Stimulated activated naive CD8-positive, alpha-beta T cell treated with anti-CD3 and anti-CD28 coated beads, Interleukin-15, Interleukin-2, amounts not matched to agents 100 ng/mL and 50 ng/mL, for 24 hours (primary cell): ENCODE data around the gene MAN2A2.
"Not testable (repeated sequence)": the region's sequence is repeated elsewhere in the genome, so short reads cannot be mapped to it uniquely, and the experiment has no call there.

Experiments
- H3K27ac Mint-ChIP-seq: one replicate; pipeline ENCODE4 v1.8.0; 2021; ENCODE audit warnings: mild to moderate bottlenecking, mixed read lengths
- H3K27me3 Mint-ChIP-seq: one replicate; pipeline ENCODE4 v1.8.0; 2021; ENCODE audit warnings: mixed read lengths
- H3K36me3 Mint-ChIP-seq: one replicate; pipeline ENCODE4 v1.8.0; 2021; ENCODE audit warnings: low read depth, mixed read lengths
- H3K4me1 Mint-ChIP-seq: one replicate; pipeline ENCODE4 v1.8.0; 2021; ENCODE audit warnings: low read depth, mixed read lengths
- H3K4me3 Mint-ChIP-seq: one replicate; pipeline ENCODE4 v1.8.0; 2021; ENCODE audit warnings: mild to moderate bottlenecking, mixed read lengths
- H3K9me3 Mint-ChIP-seq: one replicate; pipeline ENCODE4 v1.8.0; 2021; ENCODE audit warnings: mixed read lengths

MAN2A2 gene

DNA sequence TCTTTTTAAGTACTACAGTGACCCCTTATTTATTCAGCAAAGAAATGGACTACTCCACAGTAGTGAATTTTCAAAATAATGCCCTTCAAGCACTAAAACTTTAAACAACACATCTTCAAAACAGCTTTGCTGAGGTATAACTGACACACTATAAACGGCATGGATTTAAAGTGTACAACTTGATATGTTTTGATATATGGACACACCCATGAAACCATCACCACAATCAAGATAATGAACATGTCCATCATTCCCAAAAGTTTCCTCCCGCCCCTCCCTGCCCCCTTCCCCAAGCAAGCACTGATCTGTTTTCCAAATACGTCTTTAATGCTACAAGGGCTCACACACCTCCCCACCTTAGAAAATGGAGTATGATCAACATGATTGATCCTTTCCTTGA lies 36.3 kb upstream of the MAN2A2 start:
- H3K4me3 Mint-ChIP-seq, result no peak overlapping the region
- peaks cover 50% of the 10 kb centered on the region for H3K4me1 Mint-ChIP-seq
- no peaks in the 10 kb centered on the region for H3K9me3 Mint-ChIP-seq
- no peaks in the 10 kb centered on the region for H3K27me3 Mint-ChIP-seq
- H3K27ac Mint-ChIP-seq, result no peak overlapping the region
- peaks cover 5% of the 10 kb centered on the region for H3K36me3 Mint-ChIP-seq

- Mint-ChIP-seq H3K27me3 (no peaks in the 10 kb centered on the region), H3K36me3 (peaks cover 15% of the 10 kb centered on the region), H3K4me3 (peak within 1 kb of the TSS; percentile 93), H3K27ac (peak within 1 kb of the TSS; percentile 96), H3K4me1 (peaks cover 56% of the 10 kb centered on the region), H3K9me3 (no peaks in the 10 kb centered on the region)
Measured at GRCh38 chr15:90868261-90868689, 34.8 kb upstream of the MAN2A2 start, which contains the start of gene FURIN. Gene FURIN (plus strand): TSS chr15:90868588. CDS start chr15:90875741, 7,153 bp downstream.

- H3K4me3 Mint-ChIP-seq, result peak overlapping the region; percentile 93
- peak overlapping the region; percentile 96 for H3K27ac Mint-ChIP-seq
Measured at GRCh38 chr15:90869140-90869541, 34.0 kb upstream of the MAN2A2 start.

DNA sequence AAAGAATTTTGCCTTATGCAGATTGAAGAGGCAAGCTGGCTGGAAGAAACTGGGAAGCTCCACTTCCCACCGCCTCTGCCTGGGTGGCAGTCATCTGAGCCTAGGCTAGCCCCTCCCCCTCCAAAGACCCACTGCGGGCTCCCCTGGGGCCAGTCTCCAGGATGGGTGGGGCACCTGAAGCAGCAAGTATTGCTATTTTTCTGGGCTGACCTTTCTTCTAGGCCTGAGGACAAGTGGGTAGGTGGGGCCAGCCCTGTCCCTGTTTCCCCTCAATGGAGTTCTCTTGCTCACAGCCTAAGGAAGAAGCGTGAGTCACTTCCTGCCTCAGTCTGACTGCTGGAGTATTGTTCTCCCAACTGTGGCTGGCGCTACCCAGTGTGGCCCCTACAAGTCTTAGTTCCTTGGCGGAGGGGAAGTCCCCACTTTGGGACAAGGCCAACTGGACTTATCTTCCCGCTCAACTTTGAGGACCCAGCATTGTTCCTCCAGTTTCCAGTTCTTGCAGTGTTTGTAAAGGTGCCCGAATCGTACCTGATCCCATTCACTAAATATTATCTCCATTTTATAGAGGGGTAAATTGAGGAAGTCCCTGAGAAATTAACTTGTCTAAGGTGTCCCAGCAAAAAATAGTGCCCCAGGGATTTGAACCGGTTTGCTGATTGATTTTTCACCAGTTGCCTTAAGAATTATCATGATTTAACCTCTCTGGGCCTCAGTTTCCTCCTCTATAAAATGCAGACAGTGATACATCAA lies 33.3 kb upstream of the MAN2A2 start:
- H3K36me3 Mint-ChIP-seq, result peaks cover 19% of the 10 kb centered on the region
- peak overlapping the region; percentile 93 for H3K4me3 Mint-ChIP-seq
- no peaks in the 10 kb centered on the region for H3K9me3 Mint-ChIP-seq
- H3K4me1 Mint-ChIP-seq, result peaks cover 57% of the 10 kb centered on the region
- H3K27ac Mint-ChIP-seq, result peak overlapping the region; percentile 96
- H3K27me3 Mint-ChIP-seq, result no peaks in the 10 kb centered on the region

More at GRCh38 chr15:90869140-90869541, 34.0 kb upstream of the MAN2A2 start:
- Mint-ChIP-seq H3K36me3 (peaks cover 16% of the 10 kb centered on the region), H3K4me1 (peaks cover 55% of the 10 kb centered on the region), H3K9me3 (no peaks in the 10 kb centered on the region), H3K27me3 (no peaks in the 10 kb centered on the region)

DNA sequence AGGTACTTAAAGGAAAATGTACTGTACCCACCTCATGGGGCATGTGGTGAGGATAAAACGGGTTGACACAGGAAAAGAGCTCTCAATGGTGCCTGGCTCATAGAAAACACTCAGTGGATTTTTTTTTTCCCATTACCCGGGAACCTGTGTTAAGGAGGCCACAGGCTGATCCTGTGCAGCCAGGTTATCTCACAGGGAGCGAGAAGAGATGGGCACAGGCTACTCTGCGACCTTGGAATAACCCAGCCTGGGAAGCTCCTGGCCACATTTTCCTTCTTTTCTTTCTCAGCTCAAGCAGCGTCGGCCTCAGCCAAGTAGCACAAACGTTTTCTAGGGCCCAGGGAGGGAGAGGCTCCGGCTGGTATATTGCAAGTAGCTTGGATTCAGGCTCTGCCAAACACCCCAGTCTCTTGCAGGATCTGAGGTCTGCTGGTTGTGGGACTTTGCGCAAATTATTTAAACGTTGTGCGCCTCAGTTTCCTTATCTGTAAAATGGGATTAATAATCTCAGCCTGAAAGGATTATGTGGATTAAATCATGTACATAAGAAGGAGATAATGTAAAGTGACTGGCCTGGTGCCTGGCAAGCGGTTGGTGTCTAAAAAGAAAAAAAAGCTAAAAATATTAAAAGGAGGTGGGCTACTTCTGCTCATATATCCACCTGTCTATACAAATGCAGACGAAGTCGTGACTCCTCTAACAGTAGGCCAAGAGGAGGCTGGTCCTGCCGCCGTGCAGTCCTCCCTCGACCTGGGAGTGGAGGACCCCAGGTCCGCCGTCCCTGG lies 32.6 kb upstream of the MAN2A2 start:
- Mint-ChIP-seq H3K27ac (peak overlapping the region; percentile 96), H3K27me3 (no peaks in the 10 kb centered on the region), H3K9me3 (no peaks in the 10 kb centered on the region), H3K4me1 (peaks cover 58% of the 10 kb centered on the region), H3K4me3 (peak overlapping the region; percentile 93), H3K36me3 (peaks cover 24% of the 10 kb centered on the region)

DNA sequence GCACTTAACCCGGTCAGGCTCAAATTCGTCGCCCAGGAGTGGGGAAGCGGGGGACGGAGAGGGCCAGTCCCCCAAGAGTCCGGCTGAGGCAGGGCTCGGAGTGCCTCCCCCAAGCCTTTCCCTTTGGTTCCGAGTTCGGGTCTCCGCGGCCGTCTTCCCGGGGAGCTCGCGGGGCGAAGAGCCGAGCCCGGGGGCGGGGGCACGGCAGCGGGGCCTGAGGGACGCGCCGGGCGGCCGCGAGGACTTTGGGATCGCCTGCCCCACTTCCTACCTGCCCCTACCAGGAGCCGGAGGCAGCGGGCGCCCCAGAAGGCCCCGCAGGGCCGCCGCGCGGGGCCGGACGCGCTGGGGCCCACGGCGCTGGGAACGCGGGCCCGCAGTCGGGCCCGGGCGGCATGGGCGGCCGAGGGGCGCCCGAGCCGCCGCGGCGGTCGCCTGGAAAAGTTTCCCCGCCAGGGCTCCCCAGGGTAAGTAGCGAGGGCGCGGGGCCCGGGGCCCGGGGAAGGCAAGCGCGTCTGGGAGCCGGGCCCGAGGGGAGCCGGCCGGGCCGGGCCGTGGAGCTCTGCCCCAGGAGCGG lies 31.9 kb upstream of the MAN2A2 start:
- no peaks in the 10 kb centered on the region for H3K27me3 Mint-ChIP-seq
- H3K9me3 Mint-ChIP-seq, result no peaks in the 10 kb centered on the region
- H3K4me3 Mint-ChIP-seq, result peak overlapping the region; percentile 93
- H3K36me3 Mint-ChIP-seq, result peaks cover 31% of the 10 kb centered on the region
- H3K4me1 Mint-ChIP-seq, result peaks cover 58% of the 10 kb centered on the region
- H3K27ac Mint-ChIP-seq, result peak overlapping the region; percentile 96

DNA sequence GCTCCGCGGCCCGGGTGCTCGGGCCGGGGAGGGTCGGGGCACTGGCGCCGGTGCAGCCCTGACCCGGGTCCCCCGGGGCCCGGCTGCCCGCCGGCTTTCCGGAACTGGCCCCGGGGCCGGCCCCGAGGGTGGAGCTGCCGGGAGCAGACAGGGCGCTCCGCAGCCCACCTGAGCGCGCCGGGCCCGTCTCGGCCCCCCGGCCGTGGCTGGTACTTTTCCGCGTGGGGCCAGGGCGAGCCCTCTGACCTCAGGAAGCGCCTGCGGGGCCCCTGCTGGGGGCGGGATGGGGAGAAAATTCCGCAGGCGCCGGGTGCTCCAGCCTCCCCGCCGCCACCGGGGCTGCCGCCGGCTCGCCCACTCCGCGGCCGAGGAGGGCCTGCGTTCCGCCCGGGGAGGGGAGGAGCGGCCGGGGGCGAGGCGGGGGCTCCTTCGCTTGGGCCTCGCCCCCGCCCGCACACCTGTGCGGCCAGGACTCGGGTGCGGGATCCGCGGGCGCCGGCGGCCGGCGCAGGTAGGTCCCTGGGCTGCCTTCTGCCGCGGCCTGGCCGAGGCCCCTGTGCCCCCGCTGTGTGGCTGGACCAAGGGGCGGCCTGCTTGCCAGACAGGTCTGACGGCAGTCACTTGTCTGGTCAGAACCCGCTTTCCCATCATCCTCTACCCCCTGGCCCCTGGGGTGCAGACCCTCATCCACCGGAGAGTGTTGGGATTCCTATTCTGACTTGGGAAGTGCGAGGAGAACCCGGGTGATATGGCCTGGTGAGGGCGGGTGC lies 31.2 kb upstream of the MAN2A2 start:
- H3K4me3 Mint-ChIP-seq, result peak overlapping the region; percentile 91

DNA sequence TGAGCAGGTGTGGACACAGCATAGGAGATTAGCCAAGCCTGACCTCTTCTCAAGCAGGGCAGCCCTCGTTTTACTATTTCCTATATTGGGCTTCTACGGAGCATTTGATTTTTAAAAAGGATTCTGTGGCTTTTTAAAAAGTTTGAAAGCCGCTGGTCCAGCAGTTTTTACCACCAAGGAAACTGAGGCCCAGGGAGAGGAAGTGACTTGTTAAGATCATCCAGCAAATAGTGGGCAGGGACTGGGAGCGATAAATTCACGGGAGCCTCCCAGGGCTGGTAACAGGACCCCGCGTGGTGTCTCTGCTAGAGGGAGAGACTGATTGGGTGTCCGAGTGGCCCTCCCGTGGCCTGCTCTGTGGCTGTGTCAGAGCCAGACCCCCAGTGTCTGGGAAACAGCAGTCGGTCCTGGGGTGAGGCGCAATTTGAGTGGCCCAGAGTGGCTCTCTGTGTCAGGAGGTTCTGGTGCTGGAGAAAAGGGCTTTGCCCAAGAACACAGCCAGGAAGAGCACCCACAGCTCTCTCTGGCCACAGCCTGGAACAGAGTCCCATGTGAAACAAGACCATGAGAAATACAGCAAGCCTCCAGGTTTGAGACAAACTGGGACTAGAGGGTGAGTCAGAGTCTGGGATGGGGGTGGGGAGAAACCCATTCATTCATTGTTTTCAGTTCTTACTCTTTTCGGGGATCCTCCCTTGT lies 30.5 kb upstream of the MAN2A2 start:
- peak overlapping the region; percentile 91 for H3K4me3 Mint-ChIP-seq
- peaks cover 58% of the 10 kb centered on the region for H3K4me1 Mint-ChIP-seq
- H3K9me3 Mint-ChIP-seq, result no peaks in the 10 kb centered on the region
- peaks cover 45% of the 10 kb centered on the region for H3K36me3 Mint-ChIP-seq
- no peaks in the 10 kb centered on the region for H3K27me3 Mint-ChIP-seq
- peak overlapping the region; percentile 93 for H3K27ac Mint-ChIP-seq

More for the DNA sequence above, 31.2 kb upstream of the MAN2A2 start:
- no peaks in the 10 kb centered on the region for H3K27me3 Mint-ChIP-seq
- peaks cover 58% of the 10 kb centered on the region for H3K4me1 Mint-ChIP-seq
- peaks cover 37% of the 10 kb centered on the region for H3K36me3 Mint-ChIP-seq
- peak overlapping the region; percentile 93 for H3K27ac Mint-ChIP-seq
- H3K9me3 Mint-ChIP-seq, result no peaks in the 10 kb centered on the region

- H3K4me1 Mint-ChIP-seq, result peaks cover 50% of the 10 kb centered on the region
- peak overlapping the region; percentile 91 for H3K4me3 Mint-ChIP-seq
- H3K9me3 Mint-ChIP-seq, result no peaks in the 10 kb centered on the region
- no peaks in the 10 kb centered on the region for H3K27me3 Mint-ChIP-seq
- peaks cover 54% of the 10 kb centered on the region for H3K36me3 Mint-ChIP-seq
- peak overlapping the region; percentile 93 for H3K27ac Mint-ChIP-seq
Measured at GRCh38 chr15:90873488-90873997, 29.6 kb upstream of the MAN2A2 start.

DNA sequence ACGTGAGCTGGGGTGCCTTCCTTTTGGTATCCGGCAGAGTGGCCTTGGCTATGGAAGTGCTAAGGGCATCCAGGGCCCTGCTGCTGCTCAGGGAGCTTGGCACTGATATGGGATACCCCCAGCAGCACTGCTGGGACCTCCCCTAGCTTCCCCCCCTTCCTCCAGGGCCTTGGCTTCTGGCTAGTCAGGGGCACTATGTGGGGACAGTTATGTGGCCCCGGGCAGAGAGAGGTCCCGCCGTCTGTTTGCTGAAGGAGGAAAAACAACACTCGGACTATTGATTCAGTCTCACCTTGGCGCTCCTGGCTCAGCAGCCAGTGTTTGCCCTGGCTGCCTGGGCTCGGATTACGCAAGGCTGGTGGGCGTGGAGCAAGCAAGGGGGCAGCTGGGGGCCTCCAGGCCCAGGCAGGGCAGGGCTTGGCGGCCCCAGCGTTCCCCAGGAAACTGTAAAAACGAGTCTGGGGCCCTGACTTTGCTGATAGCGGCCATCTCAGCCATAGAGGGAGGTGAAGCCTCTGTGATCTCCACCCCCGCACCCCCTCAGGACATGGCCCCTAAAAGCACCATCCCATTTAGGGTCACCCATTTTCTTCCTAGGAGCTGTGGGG lies 29.0 kb upstream of the MAN2A2 start:
- Mint-ChIP-seq H3K27ac (peak overlapping the region; percentile 49), H3K36me3 (peaks cover 59% of the 10 kb centered on the region), H3K9me3 (no peaks in the 10 kb centered on the region), H3K4me1 (peaks cover 44% of the 10 kb centered on the region), H3K4me3 (peak overlapping the region; percentile 91), H3K27me3 (no peaks in the 10 kb centered on the region)

GRCh38 chr15:90874986-90875385 lies 28.1 kb upstream of the MAN2A2 start:
- peak overlapping the region; percentile 91 for H3K4me3 Mint-ChIP-seq
- H3K4me1 Mint-ChIP-seq, result peaks cover 35% of the 10 kb centered on the region
- not testable (repeated sequence) for H3K9me3 Mint-ChIP-seq, H3K27me3 Mint-ChIP-seq
- H3K36me3 Mint-ChIP-seq, result peaks cover 66% of the 10 kb centered on the region
- peak overlapping the region; percentile 26 for H3K27ac Mint-ChIP-seq

DNA sequence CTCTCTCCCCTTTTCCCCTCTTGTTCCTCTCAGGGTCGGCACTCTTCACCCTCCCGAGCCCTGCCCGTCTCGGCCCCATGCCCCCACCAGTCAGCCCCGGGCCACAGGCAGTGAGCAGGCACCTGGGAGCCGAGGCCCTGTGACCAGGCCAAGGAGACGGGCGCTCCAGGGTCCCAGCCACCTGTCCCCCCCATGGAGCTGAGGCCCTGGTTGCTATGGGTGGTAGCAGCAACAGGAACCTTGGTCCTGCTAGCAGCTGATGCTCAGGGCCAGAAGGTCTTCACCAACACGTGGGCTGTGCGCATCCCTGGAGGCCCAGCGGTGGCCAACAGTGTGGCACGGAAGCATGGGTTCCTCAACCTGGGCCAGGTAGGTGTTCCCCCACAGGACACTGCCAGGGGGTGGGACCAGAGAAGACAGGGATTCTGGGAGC lies 27.5 kb upstream of the MAN2A2 start:
- Mint-ChIP-seq H3K27ac (peak overlapping the region; percentile 36), H3K9me3 (no peaks in the 10 kb centered on the region), H3K4me3 (no peak overlapping the region), H3K27me3 (no peaks in the 10 kb centered on the region), H3K36me3 (peaks cover 64% of the 10 kb centered on the region), H3K4me1 (peaks cover 29% of the 10 kb centered on the region)

GRCh38 chr15:90876046-90876445 lies 27.1 kb upstream of the MAN2A2 start:
- peaks cover 61% of the 10 kb centered on the region for H3K36me3 Mint-ChIP-seq
- peaks cover 26% of the 10 kb centered on the region for H3K4me1 Mint-ChIP-seq
- H3K27ac Mint-ChIP-seq, result peak overlapping the region; percentile 36
- H3K4me3 Mint-ChIP-seq, result no peak overlapping the region
- H3K27me3 Mint-ChIP-seq, result no peaks in the 10 kb centered on the region
- H3K9me3 Mint-ChIP-seq, result no peaks in the 10 kb centered on the region
